ENCODE data around the gene SMARCA1.

SMARCA1 gene

GRCh38 chrX:129530410-129530809 is 7.1 kb upstream of the SMARCA1 start:
- TF ChIP-seq CTCF (IDR thresholded peaks at IDR 0.05; ENCODE audit: low read depth, low read length, missing control alignments): no peak
- no peak overlapping the region for H3K4me3 ChIP-seq (ENCODE audit: low read depth, low read length)
- DNase-seq (ENCODE audit: low read depth): no peak

DNA sequence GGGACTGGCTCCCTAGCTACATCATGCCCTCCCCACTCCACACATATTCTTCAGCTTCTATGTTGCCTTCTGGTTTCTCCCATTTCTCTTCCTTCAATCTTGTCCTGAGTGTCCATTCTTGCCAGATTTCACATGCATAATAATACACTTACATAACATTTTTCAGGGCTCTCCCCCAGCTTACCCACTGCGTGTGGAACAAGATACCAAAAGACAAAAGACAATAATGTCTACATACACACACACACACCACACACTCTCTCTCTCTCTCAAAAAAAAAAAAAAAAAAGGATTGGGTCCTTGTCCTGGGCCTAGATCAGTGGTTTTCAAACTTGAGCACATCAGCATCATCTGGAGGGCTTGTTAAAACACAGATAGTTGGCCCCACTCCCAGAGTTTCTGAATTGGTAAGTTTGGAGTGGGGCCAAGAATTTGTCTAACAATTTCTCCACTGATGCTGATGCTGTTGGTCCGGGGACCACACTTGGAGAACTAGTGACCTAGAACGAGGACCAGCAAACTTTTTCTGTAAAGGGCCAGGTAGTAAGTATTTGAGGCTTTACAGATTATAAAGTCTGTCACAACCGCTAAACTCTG is 6.5 kb upstream of the SMARCA1 start:
- H3K4me3 ChIP-seq (ENCODE audit: low read depth, low read length): no peak overlapping the region
- DNase-seq (ENCODE audit: low read depth): no peak
- TF ChIP-seq CTCF (IDR thresholded peaks at IDR 0.05; ENCODE audit: low read depth, low read length, missing control alignments): no peak

GRCh38 chrX:129525896-129526295 is 2.6 kb upstream of the SMARCA1 start:
- H3K4me3 ChIP-seq (ENCODE audit: low read depth, low read length): no peak overlapping the region
- no peak for TF ChIP-seq CTCF (IDR thresholded peaks at IDR 0.05; ENCODE audit: low read depth, low read length, missing control alignments)
- no peak for DNase-seq (ENCODE audit: low read depth)

GRCh38 chrX:129525162-129525561 is 1.9 kb upstream of the SMARCA1 start:
- no peak for DNase-seq (ENCODE audit: low read depth)
- no peak for TF ChIP-seq CTCF (IDR thresholded peaks at IDR 0.05; ENCODE audit: low read depth, low read length, missing control alignments)

DNA sequence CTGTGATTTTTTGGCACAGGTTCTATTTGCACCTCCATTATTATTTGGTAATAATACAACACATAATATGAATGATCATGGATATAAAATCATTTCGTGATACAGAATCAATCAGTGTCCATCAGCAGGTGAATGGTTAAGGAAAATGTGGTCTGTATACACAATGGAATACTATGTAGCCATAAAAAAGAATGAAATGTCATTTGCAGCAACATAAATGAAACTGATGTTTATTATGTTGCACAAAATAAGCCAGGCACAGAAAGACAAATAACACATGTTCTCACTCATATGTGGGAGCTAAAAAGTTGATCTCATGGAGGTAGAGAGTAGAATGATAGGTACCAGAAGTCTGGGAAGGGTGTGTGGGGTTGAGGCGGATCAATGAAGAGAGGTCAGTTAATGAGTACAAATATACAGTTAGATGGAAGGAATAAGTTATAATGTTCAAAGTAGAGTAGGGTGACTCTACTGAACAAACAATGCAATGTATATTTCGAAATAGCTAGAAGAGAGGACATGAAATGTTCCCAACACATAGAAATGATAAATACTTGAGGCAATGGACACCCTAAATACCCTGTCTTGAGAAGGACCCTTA is 1.1 kb upstream of the SMARCA1 start:
- DNase-seq (ENCODE audit: low read depth): no peak
- TF ChIP-seq CTCF (IDR thresholded peaks at IDR 0.05; ENCODE audit: low read depth, low read length, missing control alignments): no peak
- H3K4me3 ChIP-seq (ENCODE audit: low read depth, low read length): no peak overlapping the region

More at GRCh38 chrX:129525162-129525561, 1.9 kb upstream of the SMARCA1 start:
- H3K4me3 ChIP-seq (ENCODE audit: low read depth, low read length): no peak overlapping the region

- DNase-seq (ENCODE audit: low read depth): no peak
Observed at GRCh38 chrX:129522184-129523078, 859 bp downstream of the SMARCA1 start.

More at GRCh38 chrX:129522184-129523078, 859 bp downstream of the SMARCA1 start:
- H3K4me3 ChIP-seq (ENCODE audit: low read depth, low read length): no peak overlapping the region
- TF ChIP-seq CTCF (IDR thresholded peaks at IDR 0.05; ENCODE audit: low read depth, low read length, missing control alignments): no peak
